ENCODE results near the gene EDEM3. TPM values are rescaled to one million over a fixed set of nuclear protein-coding genes. Genes with fewer than 3 reads are reported as not detected.

The EDEM3 gene
- total and polyA plus RNA-seq, 2 donors (not counting 1 experiment from before 2014, with no cell fraction given), result 4.3 to 20.9 TPM

DNA sequence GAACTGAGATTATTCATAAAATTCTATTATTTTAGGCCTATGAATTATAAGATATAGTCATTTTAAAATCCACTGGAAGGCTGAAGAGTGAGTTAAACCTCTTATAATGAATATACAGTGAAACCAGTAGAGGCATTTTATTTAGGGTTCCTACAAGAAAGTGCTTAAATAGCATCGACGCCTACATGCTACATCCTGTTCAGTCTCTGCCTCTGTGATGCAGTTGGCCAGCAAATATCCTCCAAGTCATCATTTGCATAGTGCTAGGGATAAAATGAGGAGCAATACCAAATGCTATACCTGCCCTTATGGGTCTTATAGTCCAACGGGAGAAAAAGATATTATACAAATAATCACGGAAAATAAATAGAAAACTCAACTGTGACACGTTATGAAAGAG lies 59.6 kb downstream of the EDEM3 start:
- no peaks in the 10 kb centered on the region for H3K9me3 Mint-ChIP-seq (ENCODE audit: insufficient read depth)
- ATAC-seq (ENCODE audit: low read depth) (no peak), DNase-seq (no peak)
- no peak overlapping the region for H3K4me3 Mint-ChIP-seq
- H3K27me3 ChIP-seq (replicated peaks in 1 of 4; ENCODE audit: control extremely low read depth in 1 of 4, control insufficient read depth in 3 of 4, insufficient read depth in 4 of 4, low read length in 3 of 4), result no peaks in the 10 kb centered on the region
- CTCF ChIA-PET, result no interaction called here
- H3K36me3 ChIP-seq (replicated peaks in 1 of 2; ENCODE audit: control extremely low read depth in 1 of 2, control insufficient read depth in 1 of 2, extremely low read depth in 1 of 2, insufficient read depth in 2 of 2, low read length in 1 of 2), result peaks cover 5 to 30% of the 10 kb centered on the region in 2 experiments
- no peaks in the 10 kb centered on the region for H3K27me3 Mint-ChIP-seq
- intact Hi-C loops (cut with micrococcal nuclease), result no loop called here
- no peak overlapping the region for H3K4me2 ChIP-seq (replicated peaks; ENCODE audit: low read depth, low read length, poor library complexity, severe bottlenecking)
- TF ChIP-seq, protein P1, sequence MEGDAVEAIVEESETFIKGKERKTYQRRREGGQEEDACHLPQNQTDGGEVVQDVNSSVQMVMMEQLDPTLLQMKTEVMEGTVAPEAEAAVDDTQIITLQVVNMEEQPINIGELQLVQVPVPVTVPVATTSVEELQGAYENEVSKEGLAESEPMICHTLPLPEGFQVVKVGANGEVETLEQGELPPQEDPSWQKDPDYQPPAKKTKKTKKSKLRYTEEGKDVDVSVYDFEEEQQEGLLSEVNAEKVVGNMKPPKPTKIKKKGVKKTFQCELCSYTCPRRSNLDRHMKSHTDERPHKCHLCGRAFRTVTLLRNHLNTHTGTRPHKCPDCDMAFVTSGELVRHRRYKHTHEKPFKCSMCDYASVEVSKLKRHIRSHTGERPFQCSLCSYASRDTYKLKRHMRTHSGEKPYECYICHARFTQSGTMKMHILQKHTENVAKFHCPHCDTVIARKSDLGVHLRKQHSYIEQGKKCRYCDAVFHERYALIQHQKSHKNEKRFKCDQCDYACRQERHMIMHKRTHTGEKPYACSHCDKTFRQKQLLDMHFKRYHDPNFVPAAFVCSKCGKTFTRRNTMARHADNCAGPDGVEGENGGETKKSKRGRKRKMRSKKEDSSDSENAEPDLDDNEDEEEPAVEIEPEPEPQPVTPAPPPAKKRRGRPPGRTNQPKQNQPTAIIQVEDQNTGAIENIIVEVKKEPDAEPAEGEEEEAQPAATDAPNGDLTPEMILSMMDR (IDR thresholded peaks at IDR 0.05), result no peak
- TF ChIP-seq EZH2 (IDR thresholded peaks at IDR 0.05; ENCODE audit: borderline replicate concordance, insufficient read depth, low read depth, low read length, poor library complexity, severe bottlenecking), result no peak
- H3K27ac Mint-ChIP-seq, result no peak overlapping the region
- no peak overlapping the region for H3K4me3 ChIP-seq (ENCODE audit: control extremely low read depth in 1 of 5, extremely low read depth in 1 of 5, insufficient read depth in 1 of 5, low read depth in 2 of 5, low read length in 4 of 5)
- H4K20me1 ChIP-seq (ENCODE audit: control insufficient read depth, insufficient read depth, low read length, poor library complexity, severe bottlenecking), result no peaks in the 10 kb centered on the region
- POLR2A ChIA-PET, result no interaction called here
- H3K9me3 ChIP-seq (ENCODE audit: control extremely low read depth in 1 of 3, control insufficient read depth in 2 of 3, insufficient read depth in 1 of 3, low read length in 2 of 3), result no peaks in the 10 kb centered on the region
- no peak overlapping the region for H2AFZ ChIP-seq (ENCODE audit: insufficient read depth, low read depth, low read length, poor library complexity, severe bottlenecking)
- H3K4me1 Mint-ChIP-seq, result no peaks in the 10 kb centered on the region
- H3K27ac ChIP-seq (ENCODE audit: low read length in 2 of 2), result no peak overlapping the region
- no peak overlapping the region for H3K9ac ChIP-seq (ENCODE audit: low read length)
- WGBS (ENCODE audit: insufficient coverage), result no CpG with 5 or more reads among the region's 5 CpGs
- H3K79me2 ChIP-seq (ENCODE audit: control insufficient read depth, insufficient read depth, low read length), result no peaks in the 10 kb centered on the region
- H3K4me1 ChIP-seq (ENCODE audit: control insufficient read depth in 2 of 2, insufficient read depth in 2 of 2, low read length in 2 of 2), result no peaks in the 10 kb centered on the region

DNA sequence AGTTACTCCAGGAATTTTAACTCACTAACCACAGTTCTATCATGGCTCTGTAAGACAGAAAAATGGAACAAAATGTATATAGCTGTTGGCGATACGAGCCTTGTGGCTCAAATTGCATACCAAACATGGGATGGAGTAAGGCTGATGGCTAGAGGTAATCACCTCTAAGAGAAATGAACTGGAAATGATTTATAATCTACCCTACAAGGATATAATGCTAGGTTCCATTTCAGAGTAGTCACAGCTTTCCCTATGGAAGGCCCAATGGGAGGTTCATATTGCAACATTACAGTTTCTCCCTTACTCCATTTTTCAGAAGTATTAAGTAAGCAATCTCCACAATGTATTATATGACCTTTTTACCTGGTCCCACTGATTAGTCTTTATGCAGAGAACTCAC lies 61.6 kb downstream of the EDEM3 start:
- intact Hi-C loops (cut with micrococcal nuclease), result no loop called here

More for the DNA sequence above, 61.6 kb downstream of the EDEM3 start:
- no peaks in the 10 kb centered on the region for H3K4me1 Mint-ChIP-seq
- no peaks in the 10 kb centered on the region for H3K9me3 Mint-ChIP-seq (ENCODE audit: insufficient read depth)
- ATAC-seq (ENCODE audit: low read depth), result no peak
- H3K4me2 ChIP-seq (replicated peaks; ENCODE audit: low read depth, low read length, poor library complexity, severe bottlenecking), result no peak overlapping the region
- ChIA-PET CTCF (no interaction called here), POLR2A (no interaction called here)
- H3K9me3 ChIP-seq (ENCODE audit: control extremely low read depth in 1 of 3, control insufficient read depth in 2 of 3, insufficient read depth in 1 of 3, low read length in 2 of 3), result no peaks in the 10 kb centered on the region
- H3K27me3 Mint-ChIP-seq, result no peaks in the 10 kb centered on the region
- H3K4me1 ChIP-seq (ENCODE audit: control insufficient read depth in 2 of 2, insufficient read depth in 2 of 2, low read length in 2 of 2), result no peaks in the 10 kb centered on the region
- H3K4me3 Mint-ChIP-seq, result no peak overlapping the region
- H3K9ac ChIP-seq (ENCODE audit: low read length), result no peak overlapping the region
- WGBS (ENCODE audit: insufficient coverage), result no CpG with 5 or more reads among the region's 2 CpGs
- H2AFZ ChIP-seq (ENCODE audit: insufficient read depth, low read depth, low read length, poor library complexity, severe bottlenecking), result no peak overlapping the region
- no peak for DNase-seq
- H3K79me2 ChIP-seq (ENCODE audit: control insufficient read depth, insufficient read depth, low read length), result no peaks in the 10 kb centered on the region
- no peaks in the 10 kb centered on the region for H3K27me3 ChIP-seq (replicated peaks in 1 of 4; ENCODE audit: control extremely low read depth in 1 of 4, control insufficient read depth in 3 of 4, insufficient read depth in 4 of 4, low read length in 3 of 4)
- peaks cover 0 to 22% of the 10 kb centered on the region in 2 experiments for H3K36me3 ChIP-seq (replicated peaks in 1 of 2; ENCODE audit: control extremely low read depth in 1 of 2, control insufficient read depth in 1 of 2, extremely low read depth in 1 of 2, insufficient read depth in 2 of 2, low read length in 1 of 2)
- TF ChIP-seq EZH2 (IDR thresholded peaks at IDR 0.05; ENCODE audit: borderline replicate concordance, insufficient read depth, low read depth, low read length, poor library complexity, severe bottlenecking), result no peak
- TF ChIP-seq, protein P1 (IDR thresholded peaks at IDR 0.05), result no peak
- H3K27ac ChIP-seq (ENCODE audit: low read length in 2 of 2), result no peak overlapping the region
- H3K4me3 ChIP-seq (ENCODE audit: control extremely low read depth in 1 of 5, extremely low read depth in 1 of 5, insufficient read depth in 1 of 5, low read depth in 2 of 5, low read length in 4 of 5), result no peak overlapping the region
- no peak overlapping the region for H3K27ac Mint-ChIP-seq
- H4K20me1 ChIP-seq (ENCODE audit: control insufficient read depth, insufficient read depth, low read length, poor library complexity, severe bottlenecking), result no peaks in the 10 kb centered on the region
